Measurements from ENCODE around the gene MIER2. TPM values are rescaled to one million over a fixed set of nuclear protein-coding genes. Genes with fewer than 3 reads are reported as not detected.
"Not testable (repeated sequence)": the region's sequence is repeated elsewhere in the genome, so short reads cannot be mapped to it uniquely, and the experiment has no call there.

The MIER2 gene
- total and polyA plus RNA-seq, 2 donors (not counting 1 experiment from before 2014, with no cell fraction given), result 10.5 to 19.7 TPM

DNA sequence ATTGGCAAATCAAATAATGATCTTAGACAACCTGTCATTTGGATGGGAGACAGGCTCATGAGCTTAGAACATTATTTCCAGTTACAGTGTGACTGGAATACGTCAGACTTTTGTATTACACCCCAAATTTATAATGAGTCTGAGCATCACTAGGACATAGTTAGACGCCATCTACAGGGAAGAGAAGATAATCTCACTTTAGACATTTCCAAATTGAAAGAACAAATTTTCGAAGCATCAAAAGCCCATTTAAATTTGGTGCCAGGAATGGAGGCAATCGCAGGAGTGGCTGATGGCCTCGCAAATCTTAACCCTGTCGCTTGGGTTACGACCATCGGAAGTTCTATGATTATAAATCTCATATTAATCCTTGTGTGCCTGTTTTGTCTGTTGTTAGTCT, 41.6 kb upstream of the MIER2 start:
- Histone ChIP-seq H3K4me1 (ENCODE audit: control insufficient read depth in 2 of 2, insufficient read depth in 2 of 2, low read length in 2 of 2) (peaks cover 4 to 11% of the 10 kb centered on the region in 2 donors), H3K9me3 (ENCODE audit: control extremely low read depth in 1 of 3, control insufficient read depth in 2 of 3, insufficient read depth in 1 of 3, low read length in 2 of 3) (peaks cover 0 to 28% (median 6%) of the 10 kb centered on the region in 3 donors), H3K27me3 (replicated peaks in 1 of 4; ENCODE audit: control extremely low read depth in 1 of 4, control insufficient read depth in 3 of 4, insufficient read depth in 4 of 4, low read length in 3 of 4) (peaks cover 0 to 21% (median 3%) of the 10 kb centered on the region in 4 experiments)
- H3K36me3 ChIP-seq (replicated peaks in 1 of 2; ENCODE audit: control extremely low read depth in 1 of 2, control insufficient read depth in 1 of 2, extremely low read depth in 1 of 2, insufficient read depth in 2 of 2, low read length in 1 of 2); ATAC-seq (ENCODE audit: low read depth); DNase-seq; H3K4me1 Mint-ChIP-seq; CTCF ChIA-PET; H3K9me3 Mint-ChIP-seq (ENCODE audit: insufficient read depth); H3K27ac Mint-ChIP-seq; H3K4me3 ChIP-seq (ENCODE audit: control extremely low read depth in 1 of 5, extremely low read depth in 1 of 5, insufficient read depth in 1 of 5, low read depth in 2 of 5, low read length in 4 of 5); intact Hi-C loops (cut with micrococcal nuclease); H3K9ac ChIP-seq (ENCODE audit: low read length); H3K4me3 Mint-ChIP-seq; H3K27ac ChIP-seq (ENCODE audit: low read length in 2 of 2); H3K4me2 ChIP-seq (replicated peaks; ENCODE audit: low read depth, low read length, poor library complexity, severe bottlenecking); H2AFZ ChIP-seq (ENCODE audit: insufficient read depth, low read depth, low read length, poor library complexity, severe bottlenecking); POLR2A ChIA-PET; H3K79me2 ChIP-seq (ENCODE audit: control insufficient read depth, insufficient read depth, low read length); H4K20me1 ChIP-seq (ENCODE audit: control insufficient read depth, insufficient read depth, low read length, poor library complexity, severe bottlenecking): not testable (repeated sequence)
- 93% methylated on average over 3 of the region's 8 CpGs for WGBS (ENCODE audit: insufficient coverage)
- H3K27me3 Mint-ChIP-seq, result peaks cover 31% of the 10 kb centered on the region

GRCh38 chr19:384799-385169, 40.2 kb upstream of the MIER2 start:
- Histone ChIP-seq H2AFZ (ENCODE audit: insufficient read depth, low read depth, low read length, poor library complexity, severe bottlenecking) (no peak overlapping the region), H3K27ac (ENCODE audit: low read length in 2 of 2) (no peak overlapping the region), H3K9ac (ENCODE audit: low read length) (no peak overlapping the region), H3K36me3 (replicated peaks in 1 of 2; ENCODE audit: control extremely low read depth in 1 of 2, control insufficient read depth in 1 of 2, extremely low read depth in 1 of 2, insufficient read depth in 2 of 2, low read length in 1 of 2) (no peaks in the 10 kb centered on the region), H3K9me3 (ENCODE audit: control extremely low read depth in 1 of 3, control insufficient read depth in 2 of 3, insufficient read depth in 1 of 3, low read length in 2 of 3) (peaks cover 0 to 30% (median 6%) of the 10 kb centered on the region in 3 donors), H3K4me1 (ENCODE audit: control insufficient read depth in 2 of 2, insufficient read depth in 2 of 2, low read length in 2 of 2) (peaks cover 4 to 11% of the 10 kb centered on the region in 2 donors), H3K79me2 (ENCODE audit: control insufficient read depth, insufficient read depth, low read length) (no peaks in the 10 kb centered on the region), H3K27me3 (replicated peaks in 1 of 4; ENCODE audit: control extremely low read depth in 1 of 4, control insufficient read depth in 3 of 4, insufficient read depth in 4 of 4, low read length in 3 of 4) (peaks cover 0 to 16% (median 3%) of the 10 kb centered on the region in 4 experiments), H4K20me1 (ENCODE audit: control insufficient read depth, insufficient read depth, low read length, poor library complexity, severe bottlenecking) (no peaks in the 10 kb centered on the region), H3K4me2 (replicated peaks; ENCODE audit: low read depth, low read length, poor library complexity, severe bottlenecking) (no peak overlapping the region), H3K4me3 (ENCODE audit: control extremely low read depth in 1 of 5, extremely low read depth in 1 of 5, insufficient read depth in 1 of 5, low read depth in 2 of 5, low read length in 4 of 5) (no peak overlapping the region)
- ChIA-PET POLR2A (no interaction called here), CTCF (no interaction called here)
- H3K27me3 Mint-ChIP-seq, result peaks cover 31% of the 10 kb centered on the region
- H3K4me3 Mint-ChIP-seq, result no peak overlapping the region
- 64% methylated on average over 9 of the region's 9 CpGs for WGBS (ENCODE audit: insufficient coverage)
- H3K4me1 Mint-ChIP-seq, result peaks cover 6% of the 10 kb centered on the region
- TF ChIP-seq EZH2 (IDR thresholded peaks at IDR 0.05; ENCODE audit: borderline replicate concordance, insufficient read depth, low read depth, low read length, poor library complexity, severe bottlenecking), result no peak
- no peak for TF ChIP-seq CTCF (IDR thresholded peaks at IDR 0.05)
- no peak overlapping the region for H3K27ac Mint-ChIP-seq
- DNase-seq (no peak), ATAC-seq (ENCODE audit: low read depth) (no peak)
- H3K9me3 Mint-ChIP-seq (ENCODE audit: insufficient read depth), result peaks cover 6% of the 10 kb centered on the region
- intact Hi-C loops (cut with micrococcal nuclease), result no loop called here

All from B cell (primary cell).